Activated naive CD8-positive, alpha-beta T cell treated with anti-CD3 and anti-CD28 coated beads, Interleukin-2, amount 10 ng/mL, durations not matched to agents 7 days and 5 days (primary cell): ENCODE results near the gene PXN. TPM values are rescaled to one million over a fixed set of nuclear protein-coding genes. Genes with fewer than 3 reads are reported as not detected.
"Not testable (repeated sequence)": the region's sequence is repeated elsewhere in the genome, so short reads cannot be mapped to it uniquely, and the experiment has no call there.

Experiments
- ATAC-seq: fragments of 150-1000 bp; cut with Tn5 transposase; one replicate; pipeline ENCODE4 v1.10.0; 2021; ENCODE audit warnings: low read depth, moderate library complexity
- POLR2A ChIA-PET: fragments of 350-600 bp; sonication (Branson Sonifier 250); formaldehyde crosslinking; loops from one replicate; lab custom pipeline; 2021; ENCODE audit warnings: antibody characterized with exemption; lab: Charles Lee
- DNase-seq: peaks from one replicate; pipeline ENCODE4 v3.0.0; 2021
- H3K27ac Mint-ChIP-seq: one replicate; pipeline ENCODE4 v1.8.0; 2022; ENCODE audit warnings: mild to moderate bottlenecking, mixed read lengths
- H3K27me3 Mint-ChIP-seq: one replicate; pipeline ENCODE4 v1.8.0; 2022; ENCODE audit warnings: mild to moderate bottlenecking, moderate library complexity, mixed read lengths
- H3K36me3 Mint-ChIP-seq: one replicate; pipeline ENCODE4 v1.8.0; 2021; ENCODE audit warnings: mild to moderate bottlenecking, mixed read lengths
- H3K4me1 Mint-ChIP-seq: one replicate; pipeline ENCODE4 v1.8.0; 2021; ENCODE audit warnings: mixed read lengths
- H3K4me3 Mint-ChIP-seq: one replicate; pipeline ENCODE4 v1.8.0; 2022; ENCODE audit warnings: mild to moderate bottlenecking, moderate library complexity, mixed read lengths
- H3K9me3 Mint-ChIP-seq: one replicate; pipeline ENCODE4 v1.8.0; 2021; ENCODE audit warnings: mixed read lengths
- total RNA-seq, 2 experiments: library from RNA; stranded (reverse); gene quantifications; one replicate each; pipeline ENCODE4 v1.2.3, GENCODE V29; 2021

PXN gene
- total RNA-seq, 2 experiments from 2014 or later: 89.0 to 94.7 TPM

DNA sequence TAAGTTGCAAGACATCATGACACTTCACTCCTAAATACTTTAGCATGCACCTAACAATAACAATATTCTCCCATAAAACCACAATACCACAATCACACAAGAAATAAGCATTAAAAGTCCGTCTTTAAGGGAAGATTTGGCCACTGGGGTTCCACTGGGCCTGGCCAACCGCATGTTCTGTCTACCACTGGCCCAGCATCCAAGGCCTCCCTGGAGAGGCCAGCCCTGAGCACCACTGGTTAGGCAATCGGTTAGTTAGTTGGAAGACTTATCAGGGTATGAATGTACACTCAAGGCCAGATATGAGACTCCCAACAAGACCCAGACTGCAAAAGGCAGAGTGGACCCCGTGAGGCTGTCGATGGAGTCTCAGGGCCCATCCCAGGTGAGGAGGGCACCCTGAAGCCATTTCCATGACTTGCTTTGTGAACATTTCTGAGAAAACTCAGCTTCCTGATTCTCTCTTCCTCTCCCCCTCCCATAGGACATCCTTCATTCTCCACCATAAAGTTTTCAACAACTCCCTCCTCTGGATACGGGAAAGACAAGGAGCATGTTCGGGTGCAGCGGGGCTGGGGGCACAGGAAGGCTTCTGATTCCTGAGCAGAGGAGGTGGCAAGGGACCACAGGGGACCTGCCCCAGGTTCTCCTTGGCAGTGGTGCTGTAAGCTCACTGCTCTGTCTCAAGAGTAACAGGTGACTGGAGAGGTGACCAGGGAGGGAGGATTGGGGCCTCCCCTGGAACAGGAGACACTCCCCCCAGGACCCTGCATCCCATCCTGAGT, 5.9 kb downstream of the PXN start:
- Mint-ChIP-seq H3K36me3 (peaks cover 30% of the 10 kb centered on the region), H3K27me3 (no peaks in the 10 kb centered on the region), H3K9me3 (no peaks in the 10 kb centered on the region), H3K4me3 (peak overlapping the region; percentile 5), H3K4me1 (peaks cover 62% of the 10 kb centered on the region), H3K27ac (peak overlapping the region; percentile 46)
- ATAC-seq (no peak), DNase-seq (no peak)
- POLR2A ChIA-PET: interaction anchor here (1.1 to 9.9 kb wide), 2 partner anchors 20 to 32 kb away, joined by 3 to 128 read pairs; partner anchors contain the start of genes RNU4-1 and RNU4-2

DNA sequence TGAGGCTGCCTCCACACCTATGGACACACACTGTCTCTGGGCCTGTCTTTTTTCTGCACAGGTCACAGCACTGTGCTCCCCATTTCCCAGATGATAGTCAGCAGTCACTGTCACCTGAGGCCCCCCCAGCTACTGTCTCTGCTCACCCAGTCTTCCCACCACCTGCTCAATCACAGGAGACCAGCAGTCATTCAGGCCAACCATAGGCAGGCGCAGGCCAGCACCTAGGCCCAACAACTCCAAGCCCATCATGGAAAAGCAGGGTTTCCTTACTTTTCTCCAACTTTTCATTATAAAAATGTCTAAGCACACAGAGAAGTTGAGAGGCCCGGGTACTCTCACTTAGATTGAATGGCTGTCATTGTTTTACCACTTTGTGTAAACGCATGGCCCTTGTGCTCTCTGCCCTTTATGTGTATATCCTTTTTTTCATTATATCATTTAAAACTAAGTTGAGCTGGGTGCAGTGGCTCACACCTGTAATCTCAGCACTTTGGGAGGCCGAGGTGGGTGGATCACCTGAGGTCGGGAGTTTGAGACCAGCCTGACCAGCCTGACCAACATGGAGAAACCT, 7.1 kb downstream of the PXN start:
- DNase-seq (no peak), ATAC-seq (no peak)
- H3K36me3 Mint-ChIP-seq: peaks cover 30% of the 10 kb centered on the region
- H3K4me1 Mint-ChIP-seq: peaks cover 58% of the 10 kb centered on the region
- no peak overlapping the region for H3K4me3 Mint-ChIP-seq
- H3K27ac Mint-ChIP-seq: no peak overlapping the region
- no peaks in the 10 kb centered on the region for H3K9me3 Mint-ChIP-seq
- POLR2A ChIA-PET: interaction anchor here (0.6 to 2.4 kb wide), 3 partner anchors 20 to 1727 kb away, joined by 3 to 15 read pairs (median 3); partner anchors contain the start of gene RNU4-2
- H3K27me3 Mint-ChIP-seq: no peaks in the 10 kb centered on the region

DNA sequence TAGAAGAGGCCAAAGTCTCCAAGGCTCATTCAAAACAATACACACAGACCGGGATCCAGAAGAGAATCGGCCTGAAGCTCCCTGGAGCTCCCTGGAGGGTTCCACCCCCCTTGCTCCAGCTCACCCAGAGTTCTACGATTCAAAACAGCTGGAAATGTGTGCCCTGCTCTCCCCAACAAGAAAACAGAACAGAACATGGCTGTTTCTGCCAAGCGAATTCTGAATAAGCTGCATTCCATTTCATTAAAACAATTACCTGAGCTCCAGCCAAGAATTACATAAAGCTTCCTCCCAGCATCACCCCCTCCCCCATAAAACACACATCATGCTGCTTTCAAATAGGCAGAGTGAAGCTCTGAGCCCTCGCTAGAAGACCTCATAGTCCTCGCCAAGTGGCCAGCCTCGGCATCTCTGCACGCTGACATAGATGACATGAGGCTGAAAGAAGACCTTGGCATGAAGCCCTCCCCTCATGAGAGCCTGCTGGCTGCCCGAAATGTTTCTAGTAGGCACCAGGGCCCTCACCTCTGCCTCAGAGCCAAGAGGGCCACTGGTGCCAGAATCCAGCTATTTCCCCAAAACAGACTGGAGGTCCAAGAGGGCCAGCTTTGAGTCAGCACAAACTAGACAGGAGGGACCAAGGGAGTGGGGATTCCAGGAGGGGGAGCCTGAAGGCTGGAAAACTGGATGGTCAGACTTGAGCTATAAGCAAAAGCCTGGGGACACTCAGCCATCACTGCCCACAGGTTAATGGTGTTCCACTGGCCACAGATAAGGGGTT, 8.3 kb downstream of the PXN start:
- POLR2A ChIA-PET: interaction anchor here (0.9 to 2.4 kb wide), 4 partner anchors 19 to 56 kb away, joined by 3 to 15 read pairs (median 5); partner anchors contain the start of genes RNU4-2 and RPLP0
- H3K27ac Mint-ChIP-seq: no peak overlapping the region
- no peaks in the 10 kb centered on the region for H3K27me3 Mint-ChIP-seq
- peaks cover 26% of the 10 kb centered on the region for H3K36me3 Mint-ChIP-seq
- H3K4me3 Mint-ChIP-seq: no peak overlapping the region
- no peaks in the 10 kb centered on the region for H3K9me3 Mint-ChIP-seq
- ATAC-seq (no peak), DNase-seq (no peak)
- peaks cover 58% of the 10 kb centered on the region for H3K4me1 Mint-ChIP-seq

DNA sequence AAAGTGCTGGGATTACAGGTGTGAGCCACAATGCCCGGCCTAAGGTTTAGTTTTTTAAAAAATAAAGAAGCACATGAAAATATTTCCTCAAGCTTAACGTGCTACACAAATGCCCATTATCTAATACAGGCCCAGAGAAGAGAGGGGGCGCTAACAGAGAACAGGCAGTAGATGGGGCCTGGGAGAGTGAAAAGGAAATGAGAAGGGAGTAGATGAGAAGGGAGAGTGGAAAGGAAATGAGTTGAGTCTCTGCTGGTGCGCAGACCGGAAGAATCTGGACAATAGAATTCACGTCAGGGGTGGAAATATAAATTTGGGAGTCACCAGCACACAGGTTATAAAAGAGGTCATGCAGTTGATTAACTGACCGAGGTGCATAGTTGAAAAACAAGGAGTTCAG, 10.7 kb downstream of the PXN start:
- ATAC-seq (no peak), DNase-seq (no peak)
- Mint-ChIP-seq H3K27me3 (no peaks in the 10 kb centered on the region), H3K9me3 (no peaks in the 10 kb centered on the region), H3K27ac (peak overlapping the region; percentile 79), H3K4me1 (peaks cover 58% of the 10 kb centered on the region), H3K36me3 (peaks cover 26% of the 10 kb centered on the region), H3K4me3 (peak overlapping the region; percentile 8)
- POLR2A ChIA-PET: interaction anchor here (1.0 to 9.3 kb wide), 4 partner anchors 9 to 54 kb away, joined by 4 to 110 read pairs (median 82); partner anchors contain the start of genes PXN, RNU4-1, RNU4-2 and RPLP0

DNA sequence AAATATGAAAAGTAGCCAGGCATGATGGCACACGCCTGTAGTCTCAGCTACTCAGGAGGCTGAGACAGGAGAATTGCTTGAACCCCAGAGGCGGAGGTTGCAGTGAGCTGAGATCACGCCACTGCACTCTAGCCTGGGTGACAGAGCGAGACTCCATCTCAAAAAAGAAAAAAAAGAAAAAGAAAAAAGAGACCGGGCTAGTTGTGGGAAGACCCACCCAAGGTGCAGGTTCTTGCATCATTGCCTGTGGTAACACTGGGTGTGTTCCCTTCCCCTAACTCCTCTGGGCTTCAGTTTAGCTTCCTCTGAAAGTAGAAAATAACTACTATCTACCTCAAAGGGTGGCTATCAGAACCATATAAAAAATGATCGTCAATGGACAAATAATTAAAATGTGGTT, 12.2 kb downstream of the PXN start:
- POLR2A ChIA-PET: interaction anchor here (0.6 to 9.3 kb wide), 7 partner anchors 10 to 466 kb away, joined by 5 to 110 read pairs (median 42); partner anchors contain the start of genes PXN, RNU4-1, RNU4-2 and RPLP0
- peaks cover 34% of the 10 kb centered on the region for H3K36me3 Mint-ChIP-seq
- peak overlapping the region; percentile 87 for H3K27ac Mint-ChIP-seq
- DNase-seq, H3K27me3 Mint-ChIP-seq, H3K9me3 Mint-ChIP-seq: not testable (repeated sequence)
- peak; percentile 57 for ATAC-seq
- H3K4me3 Mint-ChIP-seq: peak overlapping the region; percentile 74
- H3K4me1 Mint-ChIP-seq: peaks cover 62% of the 10 kb centered on the region

DNA sequence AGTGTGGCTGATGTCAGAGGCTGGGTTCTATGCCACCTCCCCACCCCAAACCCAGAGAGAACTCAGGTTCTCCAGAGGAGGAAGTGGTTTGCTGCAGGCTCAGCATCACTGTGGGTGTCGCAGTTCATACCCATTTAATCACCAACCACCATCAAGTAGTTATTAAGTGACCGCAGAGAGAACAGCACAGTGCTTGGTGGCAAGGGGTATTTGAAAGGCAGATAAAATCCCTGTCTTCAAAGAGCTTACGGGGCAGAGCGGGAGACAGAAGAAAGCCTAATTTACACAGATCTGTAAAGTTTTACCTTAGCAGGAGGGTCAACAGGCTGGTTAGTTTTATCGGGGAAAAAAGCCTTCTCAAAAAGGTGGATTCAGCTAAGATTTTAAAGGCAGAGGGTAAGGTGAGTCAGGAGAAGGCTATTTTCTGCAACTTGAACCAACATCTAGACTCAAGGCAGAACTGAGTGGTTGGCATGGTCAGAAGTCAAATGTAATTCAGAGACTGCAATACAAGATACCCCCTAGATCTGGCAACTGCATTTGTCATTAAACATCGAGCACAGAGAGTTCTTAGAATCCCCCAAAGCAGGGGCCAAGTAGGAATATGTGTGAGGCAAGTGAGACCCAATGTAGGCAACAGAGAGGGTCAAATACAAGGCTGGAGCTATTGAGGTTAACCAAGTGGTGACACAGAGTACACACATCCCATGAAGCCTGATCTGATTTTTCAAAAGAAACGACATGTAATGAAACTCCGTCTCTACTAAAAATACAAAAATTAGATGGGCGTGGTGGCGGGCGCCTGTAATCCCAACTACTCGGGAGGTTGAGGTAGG, 13.2 kb downstream of the PXN start:
- POLR2A ChIA-PET: interaction anchor here (1.9 to 9.3 kb wide), 6 partner anchors 11 to 52 kb away, joined by 5 to 110 read pairs (median 49); partner anchors contain the start of genes PXN, RNU4-1, RNU4-2 and RPLP0
- Mint-ChIP-seq H3K27ac (peak overlapping the region; percentile 87), H3K9me3 (no peaks in the 10 kb centered on the region), H3K27me3 (peaks cover 2% of the 10 kb centered on the region), H3K4me3 (peak overlapping the region; percentile 74), H3K36me3 (peaks cover 41% of the 10 kb centered on the region), H3K4me1 (peaks cover 65% of the 10 kb centered on the region)
- peak; percentile 85 for ATAC-seq
- DNase-seq: peak; percentile 56

DNA sequence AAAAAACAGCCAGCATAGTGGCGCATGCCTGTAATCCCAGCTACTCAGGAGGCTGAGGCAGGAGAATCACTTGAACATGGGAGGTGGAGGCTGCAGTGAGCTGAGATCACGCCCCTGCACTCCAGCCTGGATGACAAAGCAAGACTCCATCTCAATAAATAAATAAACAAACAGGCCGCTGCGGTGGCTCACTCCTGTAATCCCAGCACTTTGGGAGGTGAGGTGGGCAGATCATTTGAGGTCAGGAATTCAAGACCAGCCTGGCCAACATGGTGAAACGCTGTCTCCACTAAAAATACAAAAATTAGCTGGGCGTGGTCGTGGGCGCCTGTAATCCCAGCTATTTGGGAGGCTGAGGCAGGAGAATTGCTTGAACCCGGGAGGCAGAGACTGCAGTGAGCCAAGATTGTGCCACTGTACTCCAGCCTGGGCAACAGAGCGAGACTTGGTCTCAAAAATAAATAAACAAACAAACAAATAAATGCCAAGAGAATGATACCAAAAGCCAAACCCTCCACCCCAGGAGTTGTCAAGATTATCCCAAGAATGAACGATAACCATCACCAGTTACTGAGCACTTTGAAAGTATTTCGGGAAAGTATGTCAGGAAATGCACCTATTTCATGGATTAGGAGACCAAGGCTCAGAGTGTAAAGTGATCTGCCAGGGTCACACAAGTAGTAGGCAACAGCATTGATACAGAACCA, 14.0 kb downstream of the PXN start:
- H3K36me3 Mint-ChIP-seq: peaks cover 42% of the 10 kb centered on the region
- peaks cover 65% of the 10 kb centered on the region for H3K4me1 Mint-ChIP-seq
- not testable (repeated sequence) for DNase-seq, ATAC-seq, H3K9me3 Mint-ChIP-seq, H3K27me3 Mint-ChIP-seq
- peak overlapping the region; percentile 87 for H3K27ac Mint-ChIP-seq
- peak overlapping the region; percentile 74 for H3K4me3 Mint-ChIP-seq
- POLR2A ChIA-PET: interaction anchor here (1.7 to 9.3 kb wide), 6 partner anchors 12 to 51 kb away, joined by 11 to 110 read pairs (median 52); partner anchors contain the start of genes PXN, RNU4-1, RNU4-2 and RPLP0

DNA sequence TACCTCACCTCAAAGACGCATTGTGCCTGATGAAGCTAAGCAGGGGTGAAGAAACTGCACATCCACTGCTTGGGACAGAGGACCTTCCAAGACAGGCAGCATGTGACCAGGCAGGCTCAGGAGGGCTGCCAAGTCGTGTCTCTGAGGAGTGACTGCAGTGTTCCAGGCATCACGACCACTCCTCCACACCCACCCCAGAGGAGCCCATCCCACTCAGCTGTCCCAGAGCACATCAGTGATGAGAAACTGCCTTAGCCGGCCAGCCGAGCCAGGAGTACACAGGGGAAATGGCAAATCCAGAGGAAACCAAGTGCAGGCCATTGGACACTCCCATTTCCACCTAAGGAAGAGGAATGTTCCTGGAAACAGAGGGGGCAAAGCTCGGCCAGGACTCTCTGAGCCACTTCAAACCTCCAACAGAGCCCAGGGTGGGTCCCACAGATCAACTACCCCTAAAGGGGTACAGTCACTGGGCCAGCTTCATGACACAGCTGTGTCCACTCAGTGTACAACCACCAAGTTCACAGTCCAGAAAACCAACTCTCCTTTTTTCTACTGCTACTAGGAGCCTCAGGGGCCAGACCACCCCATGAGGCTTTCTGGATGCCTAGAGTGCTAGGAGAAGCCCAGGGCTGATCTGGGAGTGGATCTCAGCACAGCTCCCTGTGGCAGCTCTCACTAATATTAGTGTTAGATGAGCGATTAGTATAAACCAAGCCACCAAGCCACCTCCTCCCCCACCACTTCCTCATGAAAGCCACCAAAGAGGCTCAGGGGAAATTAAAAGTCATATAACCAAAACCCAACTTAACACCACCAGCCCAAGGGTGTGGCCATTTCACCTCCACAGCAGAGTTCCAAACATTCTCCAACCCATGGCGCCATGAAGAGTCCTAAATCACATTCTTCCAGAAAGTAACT, 15.4 kb downstream of the PXN start:
- Mint-ChIP-seq H3K36me3 (peaks cover 38% of the 10 kb centered on the region), H3K27me3 (peaks cover 2% of the 10 kb centered on the region), H3K9me3 (no peaks in the 10 kb centered on the region), H3K27ac (peak overlapping the region; percentile 90), H3K4me1 (peaks cover 59% of the 10 kb centered on the region), H3K4me3 (peak overlapping the region; percentile 80)
- peak; percentile 4 for ATAC-seq
- peak; percentile 48 for DNase-seq
- POLR2A ChIA-PET: interaction anchor here (1.1 to 9.3 kb wide), 7 partner anchors 10 to 127 kb away, joined by 3 to 110 read pairs (median 42); partner anchors contain the start of genes PXN, RNU4-1, RNU4-2 and RPLP0

DNA sequence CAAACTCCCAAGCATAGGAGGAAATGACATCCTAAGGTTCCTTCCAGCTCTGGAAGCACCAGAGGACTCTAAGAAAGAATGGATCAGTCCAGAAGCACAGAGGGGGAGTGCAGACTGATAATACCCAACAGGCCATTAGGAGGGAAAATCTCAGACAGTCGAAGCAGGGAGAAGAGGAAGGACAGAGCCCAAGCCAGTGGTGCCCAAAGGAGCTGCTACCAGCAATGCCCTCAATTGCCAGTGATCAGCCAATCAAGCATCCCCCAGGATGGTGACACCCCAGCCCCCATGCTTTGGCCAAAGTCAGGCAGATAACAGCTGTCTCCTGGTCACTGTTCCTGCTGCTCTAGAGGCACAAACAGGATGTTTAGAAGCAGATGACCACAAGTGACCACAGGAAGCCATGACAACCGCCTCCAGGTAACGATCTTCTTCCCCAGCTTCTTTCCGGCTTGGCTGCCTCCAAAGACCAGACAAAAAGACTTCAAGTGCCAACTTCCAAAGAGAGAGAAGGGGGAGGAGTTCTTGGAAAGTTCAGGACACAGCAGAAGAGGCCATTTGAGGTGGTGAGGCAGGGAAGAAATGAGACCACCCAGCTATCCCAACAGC, 16.2 kb downstream of the PXN start:
- Mint-ChIP-seq H3K27me3 (peaks cover 2% of the 10 kb centered on the region), H3K9me3 (no peaks in the 10 kb centered on the region), H3K4me3 (peak overlapping the region; percentile 80), H3K27ac (peak overlapping the region; percentile 65), H3K36me3 (peaks cover 34% of the 10 kb centered on the region), H3K4me1 (peaks cover 53% of the 10 kb centered on the region)
- POLR2A ChIA-PET: interaction anchor here (1.3 to 9.3 kb wide), 5 partner anchors 9 to 49 kb away, joined by 5 to 110 read pairs (median 47); partner anchors contain the start of genes PXN, RNU4-1, RNU4-2 and RPLP0
- ATAC-seq (no peak), DNase-seq (no peak)

DNA sequence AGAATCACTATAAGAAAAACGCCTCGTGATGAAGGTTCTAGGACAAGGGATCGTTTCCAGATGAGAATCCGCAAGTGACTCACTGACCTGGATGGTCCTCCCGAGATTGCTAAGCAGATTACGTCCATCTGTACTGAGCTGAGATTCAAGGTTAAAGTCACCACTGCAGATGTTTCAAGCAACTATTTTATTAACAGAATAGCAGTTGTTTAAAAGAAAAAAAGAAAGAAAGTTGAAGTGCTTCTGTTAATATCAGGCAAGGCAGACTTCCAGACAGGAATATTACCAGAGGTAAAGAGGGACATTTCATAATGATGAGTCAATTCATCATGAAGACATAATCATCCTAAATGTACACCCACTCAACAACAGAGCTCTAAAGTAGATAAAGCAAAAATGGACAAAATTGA, 17.9 kb downstream of the PXN start:
- H3K27ac Mint-ChIP-seq: no peak overlapping the region
- POLR2A ChIA-PET: interaction anchor here (0.9 to 9.3 kb wide), 6 partner anchors 9 to 44 kb away, joined by 3 to 110 read pairs (median 4); partner anchors contain the start of genes RNU4-1 and RNU4-2
- peaks cover 2% of the 10 kb centered on the region for H3K27me3 Mint-ChIP-seq
- H3K4me3 Mint-ChIP-seq: no peak overlapping the region
- peaks cover 45% of the 10 kb centered on the region for H3K4me1 Mint-ChIP-seq
- no peak for DNase-seq
- no peaks in the 10 kb centered on the region for H3K9me3 Mint-ChIP-seq
- H3K36me3 Mint-ChIP-seq: peaks cover 32% of the 10 kb centered on the region
- no peak for ATAC-seq
